Testis (tissue), 3 donors: ENCODE measurements around the gene PI16. TPM values are rescaled to one million over a fixed set of nuclear protein-coding genes. Genes with fewer than 3 reads are reported as not detected.

Experiments
- DNase-seq: peaks from one replicate; pipeline ENCODE4 v3.0.0-alpha.2; 2019
- H3K27ac ChIP-seq, 2 donors: fragments of 200-600 bp; sonication (generic); one replicate each; pipeline ENCODE4 v1.5.1; 2019
- H3K27me3 ChIP-seq: fragments of 200-600 bp; sonication (generic); one replicate; pipeline ENCODE4 v1.5.1; 2019
- H3K36me3 ChIP-seq: fragments of 200-600 bp; sonication (generic); one replicate; pipeline ENCODE4 v1.5.1; 2017; ENCODE audit warnings: low read depth; ENCODE audit errors: missing control alignments
- H3K4me1 ChIP-seq: fragments of 200-600 bp; sonication (generic); one replicate; pipeline ENCODE4 v1.5.1; 2019
- H3K4me3 ChIP-seq, 2 donors: fragments of 200-600 bp; sonication (generic); one replicate each; pipeline ENCODE4 v1.5.1; 2017 to 2019
- H3K9me3 ChIP-seq: fragments of 200-600 bp; sonication (generic); one replicate; pipeline ENCODE4 v1.5.1; 2017
- POLR2A ChIP-seq: fragments of 450-650 bp; IDR thresholded peaks from one replicate; pipeline ENCODE4 v1.6.1; 2017; ENCODE audit warnings: antibody characterized with exemption, mild to moderate bottlenecking, moderate library complexity
- WGBS, 2 donors: methylation state at CpG; one replicate each; pipeline ENCODE4 v1.1.5; 2018; 5-methylcytosine and 5-hydroxymethylcytosine counted together
- intact Hi-C: fragments of 100-400 bp; cut with DNase I; formaldehyde crosslinking; loops from one replicate; pipeline ENCODE4 v1.15.1; 2023; ENCODE audit warnings: low total_unique reads
- polyA plus RNA-seq: library from polyadenylated mRNA; stranded (reverse); fragments of 350-450 nt; fragmentation: Illumina TruSeq; extraction: RNeasy Lipid Tissue Mini Kit (QIAGEN cat#74804); gene quantifications from one replicate; pipeline ENCODE4 v1.2.3, GENCODE V29; 2014; ENCODE audit warnings: low read depth, low replicate concordance; ENCODE audit not compliant: insufficient read depth
- total RNA-seq, 2 donors: library from RNA; depleted of rRNA; stranded (reverse); fragments of >200 nt; gene quantifications; one replicate each; pipeline ENCODE4 v1.2.3, GENCODE V29; 2016
- TF ChIP-seq, protein P1 (sequence below), 3 experiments: fragments of 450-650 bp in 2 of 3; fragments of 200-600 bp in 1 of 3; sonication (generic) in 1 of 3; IDR thresholded peaks; one replicate each; pipeline ENCODE4 v1.5.1; 2016 to 2019; ENCODE audit warnings: antibody characterized with exemption in 3 of 3, mild to moderate bottlenecking in 2 of 3, moderate library complexity in 1 of 3

The PI16 gene
- total and polyA plus RNA-seq, 3 donors from 2014 or later, result 9.8 to 79.3 (median 24.7) TPM

DNA sequence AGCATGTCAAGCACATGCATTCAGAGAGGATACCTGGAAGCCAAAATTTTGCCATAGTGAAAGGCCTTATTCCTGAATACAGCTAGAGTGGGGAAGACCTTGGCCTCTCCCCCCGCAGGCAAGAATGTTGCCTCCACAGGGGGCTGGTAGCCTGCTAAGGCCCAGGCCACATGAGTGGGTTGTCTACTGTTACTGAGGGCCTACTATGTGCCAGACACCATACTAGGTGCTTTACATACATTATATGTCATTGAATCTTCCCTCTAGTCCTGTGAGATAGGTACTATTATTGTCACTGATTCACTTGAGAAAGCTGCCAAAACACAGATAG is 642 bp upstream of the PI16 start:
- no peak for DNase-seq
- intact Hi-C loops, result no loop called here
- H3K36me3 ChIP-seq, result no peaks in the 10 kb centered on the region
- H3K4me1 ChIP-seq, result peaks cover 5% of the 10 kb centered on the region
- WGBS, 2 donors, result 89 to 100% methylated on average over 1 of the region's 1 CpG
- no peaks in the 10 kb centered on the region for H3K9me3 ChIP-seq
- no peak overlapping the region for H3K4me3 ChIP-seq
- H3K27ac ChIP-seq, result no peak overlapping the region
- no peaks in the 10 kb centered on the region for H3K27me3 ChIP-seq
- TF ChIP-seq POLR2A, result no peak
- TF ChIP-seq, protein P1, sequence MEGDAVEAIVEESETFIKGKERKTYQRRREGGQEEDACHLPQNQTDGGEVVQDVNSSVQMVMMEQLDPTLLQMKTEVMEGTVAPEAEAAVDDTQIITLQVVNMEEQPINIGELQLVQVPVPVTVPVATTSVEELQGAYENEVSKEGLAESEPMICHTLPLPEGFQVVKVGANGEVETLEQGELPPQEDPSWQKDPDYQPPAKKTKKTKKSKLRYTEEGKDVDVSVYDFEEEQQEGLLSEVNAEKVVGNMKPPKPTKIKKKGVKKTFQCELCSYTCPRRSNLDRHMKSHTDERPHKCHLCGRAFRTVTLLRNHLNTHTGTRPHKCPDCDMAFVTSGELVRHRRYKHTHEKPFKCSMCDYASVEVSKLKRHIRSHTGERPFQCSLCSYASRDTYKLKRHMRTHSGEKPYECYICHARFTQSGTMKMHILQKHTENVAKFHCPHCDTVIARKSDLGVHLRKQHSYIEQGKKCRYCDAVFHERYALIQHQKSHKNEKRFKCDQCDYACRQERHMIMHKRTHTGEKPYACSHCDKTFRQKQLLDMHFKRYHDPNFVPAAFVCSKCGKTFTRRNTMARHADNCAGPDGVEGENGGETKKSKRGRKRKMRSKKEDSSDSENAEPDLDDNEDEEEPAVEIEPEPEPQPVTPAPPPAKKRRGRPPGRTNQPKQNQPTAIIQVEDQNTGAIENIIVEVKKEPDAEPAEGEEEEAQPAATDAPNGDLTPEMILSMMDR (IDR thresholded peaks at IDR 0.05), result no peak

- Histone ChIP-seq H3K36me3 (no peaks in the 10 kb centered on the region), H3K27me3 (no peaks in the 10 kb centered on the region), H3K9me3 (no peaks in the 10 kb centered on the region), H3K27ac (no peak overlapping the region), H3K4me1 (peaks cover 5% of the 10 kb centered on the region), H3K4me3 (no peak overlapping the region)
- intact Hi-C loops, result no loop called here
- no peak for TF ChIP-seq POLR2A
- TF ChIP-seq, protein P1 (IDR thresholded peaks at IDR 0.05), result no peak
- no peak for DNase-seq
- 67 to 72% methylated on average over 5 to 6 of the region's 6 CpGs for WGBS, 2 donors
Observed at GRCh38 chr6:36955136-36955535, 598 bp downstream of the PI16 start.

- no peaks in the 10 kb centered on the region for H3K27me3 ChIP-seq
- H3K4me3 ChIP-seq, result no peak overlapping the region
- no peaks in the 10 kb centered on the region for H3K36me3 ChIP-seq
- no peaks in the 10 kb centered on the region for H3K9me3 ChIP-seq
- WGBS, 2 donors, result 64 to 80% methylated on average over 5 to 9 of the region's 9 CpGs
- no peak overlapping the region for H3K27ac ChIP-seq
- intact Hi-C loops, result no loop called here
- DNase-seq, result no peak
- peaks cover 5% of the 10 kb centered on the region for H3K4me1 ChIP-seq
- TF ChIP-seq, protein P1 (IDR thresholded peaks at IDR 0.05), result no peak
- TF ChIP-seq POLR2A, result no peak
Observed at GRCh38 chr6:36955671-36956445, 1.3 kb downstream of the PI16 start.

- H3K4me1 ChIP-seq, result peaks cover 5% of the 10 kb centered on the region
- TF ChIP-seq, protein P1 (IDR thresholded peaks at IDR 0.05), result no peak
- TF ChIP-seq POLR2A, result no peak
- H3K27ac ChIP-seq, result no peak overlapping the region
- intact Hi-C loops, result no loop called here
- H3K4me3 ChIP-seq, result no peak overlapping the region
- no peaks in the 10 kb centered on the region for H3K9me3 ChIP-seq
- DNase-seq, result no peak
- H3K27me3 ChIP-seq, result no peaks in the 10 kb centered on the region
- no peaks in the 10 kb centered on the region for H3K36me3 ChIP-seq
Observed at GRCh38 chr6:36956446-36956820, 1.9 kb downstream of the PI16 start.

DNA sequence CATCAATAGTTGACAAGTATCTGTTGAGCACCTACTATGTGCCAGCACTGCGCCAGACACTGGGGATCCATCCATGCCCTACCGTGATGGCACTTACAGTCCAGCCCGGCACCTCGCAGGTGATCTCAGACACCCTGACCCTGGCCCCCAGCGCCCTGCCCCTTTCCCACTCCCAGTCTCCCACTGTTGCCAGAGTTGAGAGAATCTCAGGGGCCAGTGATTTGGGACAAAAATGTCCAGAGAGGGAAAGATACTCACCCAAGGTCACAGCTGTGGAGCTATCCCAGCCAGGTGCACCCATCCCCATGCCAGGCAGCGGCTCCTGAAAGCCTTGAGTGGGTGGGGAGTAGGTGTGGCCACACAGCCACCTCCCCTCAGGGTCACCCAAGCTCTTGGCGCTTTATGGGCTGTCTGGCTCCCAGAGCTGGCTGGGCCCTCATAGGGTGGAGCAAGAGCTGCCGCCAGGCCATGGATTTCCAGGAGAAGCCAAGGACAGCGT is 3.3 kb downstream of the PI16 start:
- H3K4me1 ChIP-seq, result peaks cover 5% of the 10 kb centered on the region
- 65 to 89% methylated on average over 9 of the region's 9 CpGs for WGBS, 2 donors
- TF ChIP-seq, protein P1 (IDR thresholded peaks at IDR 0.05), result no peak
- TF ChIP-seq POLR2A, result no peak
- no peak overlapping the region for H3K27ac ChIP-seq
- no peak for DNase-seq
- H3K36me3 ChIP-seq, result no peaks in the 10 kb centered on the region
- intact Hi-C loops, result no loop called here
- H3K9me3 ChIP-seq, result no peaks in the 10 kb centered on the region
- no peaks in the 10 kb centered on the region for H3K27me3 ChIP-seq
- no peak overlapping the region for H3K4me3 ChIP-seq
